Subcutaneous abdominal adipose tissue (tissue), 5 donors: ENCODE results near the gene MCC.
"Not testable (repeated sequence)": the region's sequence is repeated elsewhere in the genome, so short reads cannot be mapped to it uniquely, and the experiment has no call there.

Experiments used
- H3K27ac ChIP-seq: one replicate; pipeline ENCODE4 v1.7.0; 2013; ENCODE audit warnings: low read depth, mild to moderate bottlenecking, inconsistent platforms, low read length, moderate library complexity
- H3K27me3 ChIP-seq, 5 donors: one replicate each; pipeline ENCODE4 v1.7.0; 2013; ENCODE audit warnings: low read length in 5 of 5, inconsistent platforms in 1 of 5; ENCODE audit not compliant: control insufficient read depth in 5 of 5, insufficient read depth in 4 of 5
- H3K36me3 ChIP-seq, 5 donors: one replicate each; pipeline ENCODE4 v1.7.0; 2013; ENCODE audit warnings: low read length in 5 of 5; ENCODE audit not compliant: control insufficient read depth in 5 of 5, insufficient read depth in 5 of 5
- H3K4me1 ChIP-seq, 5 donors: one replicate each; pipeline ENCODE4 v1.7.0; 2013; ENCODE audit warnings: low read length in 5 of 5, mild to moderate bottlenecking in 3 of 5, moderate library complexity in 1 of 5; ENCODE audit not compliant: control insufficient read depth in 5 of 5, insufficient read depth in 5 of 5
- H3K4me3 ChIP-seq, 5 donors: one replicate each; pipeline ENCODE4 v1.7.0; 2013; ENCODE audit warnings: low read length in 5 of 5, low read depth in 1 of 5
- H3K9ac ChIP-seq, 5 donors: one replicate each; pipeline ENCODE4 v1.7.0; 2013; ENCODE audit warnings: low read length in 5 of 5, mild to moderate bottlenecking in 4 of 5, moderate library complexity in 3 of 5
- H3K9me3 ChIP-seq, 5 donors: one replicate each; pipeline ENCODE4 v1.7.0; 2013; ENCODE audit warnings: low read length in 5 of 5; ENCODE audit not compliant: control insufficient read depth in 5 of 5
- donor health status: healthy.
- donor health status: healthy.
- donor health status: healthy.
- donor health status: healthy.
- donor health status: healthy.

Gene MCC

GRCh38 chr5:113457106-113457505, 31.1 kb downstream of the MCC start:
- not testable (repeated sequence) for H3K9me3 ChIP-seq, H3K36me3 ChIP-seq, H3K4me1 ChIP-seq, H3K4me3 ChIP-seq, H3K27ac ChIP-seq, H3K9ac ChIP-seq, H3K27me3 ChIP-seq

GRCh38 chr5:113452941-113453340, 35.3 kb downstream of the MCC start:
- Histone ChIP-seq H3K4me1 (no peaks in the 10 kb centered on the region), H3K36me3 (no peaks in the 10 kb centered on the region), H3K9ac (no peak overlapping the region), H3K27me3 (no peaks in the 10 kb centered on the region), H3K9me3 (no peaks in the 10 kb centered on the region), H3K27ac (no peak overlapping the region), H3K4me3 (no peak overlapping the region)

GRCh38 chr5:113451797-113452196, 36.5 kb downstream of the MCC start:
- H3K9me3 ChIP-seq: no peaks in the 10 kb centered on the region
- no peak overlapping the region for H3K27ac ChIP-seq
- H3K9ac ChIP-seq: no peak overlapping the region
- H3K36me3 ChIP-seq: no peaks in the 10 kb centered on the region
- H3K4me1 ChIP-seq: no peaks in the 10 kb centered on the region
- peaks cover 0 to 3% (median 0%) of the 10 kb centered on the region in 5 donors for H3K27me3 ChIP-seq
- H3K4me3 ChIP-seq: no peak overlapping the region

- peaks cover 0 to 4% (median 0%) of the 10 kb centered on the region in 5 donors for H3K27me3 ChIP-seq
- no peaks in the 10 kb centered on the region for H3K4me1 ChIP-seq
- H3K36me3 ChIP-seq: no peaks in the 10 kb centered on the region
- no peaks in the 10 kb centered on the region for H3K9me3 ChIP-seq
- H3K4me3 ChIP-seq: no peak overlapping the region
- H3K27ac ChIP-seq: no peak overlapping the region
- H3K9ac ChIP-seq: no peak overlapping the region
These were observed 37.3 kb downstream of the MCC start for GRCh38 chr5:113450929-113451328.

GRCh38 chr5:113450462-113450861, 37.8 kb downstream of the MCC start:
- H3K4me3 ChIP-seq: no peak overlapping the region
- H3K27me3 ChIP-seq: peaks cover 0 to 4% (median 0%) of the 10 kb centered on the region in 5 donors
- no peak overlapping the region for H3K9ac ChIP-seq
- no peaks in the 10 kb centered on the region for H3K4me1 ChIP-seq
- H3K27ac ChIP-seq: no peak overlapping the region
- no peaks in the 10 kb centered on the region for H3K36me3 ChIP-seq
- H3K9me3 ChIP-seq: peaks cover 0 to 4% (median 0%) of the 10 kb centered on the region in 5 donors

GRCh38 chr5:113448252-113448651, 40.0 kb downstream of the MCC start:
- Histone ChIP-seq H3K27me3 (peaks cover 0 to 4% (median 0%) of the 10 kb centered on the region in 5 donors), H3K4me1 (no peaks in the 10 kb centered on the region)

GRCh38 chr5:113447498-113448050, 40.7 kb downstream of the MCC start:
- Histone ChIP-seq H3K9me3 (peaks cover 0 to 7% (median 0%) of the 10 kb centered on the region in 5 donors), H3K4me3 (no peak overlapping the region), H3K9ac (no peak overlapping the region), H3K4me1 (no peaks in the 10 kb centered on the region), H3K36me3 (no peaks in the 10 kb centered on the region), H3K27ac (no peak overlapping the region), H3K27me3 (peaks cover 0 to 4% (median 0%) of the 10 kb centered on the region in 5 donors)

More at GRCh38 chr5:113448252-113448651, 40.0 kb downstream of the MCC start:
- Histone ChIP-seq H3K36me3 (no peaks in the 10 kb centered on the region), H3K27ac (no peak overlapping the region), H3K4me3 (no peak overlapping the region), H3K9me3 (peaks cover 0 to 7% (median 0%) of the 10 kb centered on the region in 5 donors), H3K9ac (no peak overlapping the region)

GRCh38 chr5:113446358-113446927, 41.8 kb downstream of the MCC start:
- Histone ChIP-seq H3K9ac (no peak overlapping the region), H3K27me3 (peaks cover 0 to 4% (median 0%) of the 10 kb centered on the region in 5 donors), H3K9me3 (peaks cover 0 to 7% (median 0%) of the 10 kb centered on the region in 5 donors), H3K27ac (no peak overlapping the region), H3K4me1 (no peaks in the 10 kb centered on the region), H3K36me3 (no peaks in the 10 kb centered on the region), H3K4me3 (no peak overlapping the region)

- Histone ChIP-seq H3K4me3 (no peak overlapping the region), H3K9me3 (no peaks in the 10 kb centered on the region), H3K4me1 (no peaks in the 10 kb centered on the region), H3K9ac (no peak overlapping the region), H3K36me3 (no peaks in the 10 kb centered on the region), H3K27ac (no peak overlapping the region), H3K27me3 (peaks cover 0 to 3% (median 0%) of the 10 kb centered on the region in 5 donors)
These were observed 51.1 kb downstream of the MCC start for GRCh38 chr5:113437111-113437510.

GRCh38 chr5:113435575-113435974, 52.7 kb downstream of the MCC start:
- no peak overlapping the region for H3K4me3 ChIP-seq
- H3K27me3 ChIP-seq: peaks cover 0 to 3% (median 0%) of the 10 kb centered on the region in 5 donors
- no peak overlapping the region for H3K9ac ChIP-seq
- no peaks in the 10 kb centered on the region for H3K9me3 ChIP-seq
- no peak overlapping the region for H3K27ac ChIP-seq
- H3K4me1 ChIP-seq: no peaks in the 10 kb centered on the region
- no peaks in the 10 kb centered on the region for H3K36me3 ChIP-seq
